Right lobe of liver (tissue), 6 donors: ENCODE data around the gene CHP2. TPM values are rescaled to one million over a fixed set of nuclear protein-coding genes. Genes with fewer than 3 reads are reported as not detected.

ENCODE experiments used
- ATAC-seq, 4 donors: fragments of 200-7000 bp; cut with Tn5 transposase; one replicate each; pipeline ENCODE4 v1.9.1; 2020; ENCODE audit warnings: mild to moderate bottlenecking in 4 of 4, moderate library complexity in 4 of 4
- DNase-seq, 3 donors: peaks; one replicate each; pipeline ENCODE4 v3.0.0-alpha.2; 2020
- H3K27ac ChIP-seq, 3 donors: fragments of 200-600 bp; one replicate each; pipeline ENCODE4 v1.8.0; 2022
- H3K27me3 ChIP-seq, 2 donors: fragments of 200-600 bp; one replicate each; pipeline ENCODE4 v1.8.0; 2022
- H3K36me3 ChIP-seq, 4 donors: fragments of 200-600 bp; sonication (generic) in 1 of 4; one replicate each; pipeline versions ENCODE4 v1.5.1 to v1.8.0; 2017 to 2022; ENCODE audit warnings: control low read depth in 1 of 4
- H3K4me1 ChIP-seq, 4 donors: fragments of 200-600 bp; sonication (generic) in 1 of 4; one replicate each; pipeline versions ENCODE4 v1.5.1 to v1.8.0; 2017 to 2022; ENCODE audit warnings: control low read depth in 1 of 4
- H3K4me3 ChIP-seq, 3 donors: fragments of 200-600 bp; one replicate each; pipeline ENCODE4 v1.8.0; 2022
- H3K9me3 ChIP-seq, 4 donors: fragments of 200-600 bp; sonication (generic) in 1 of 4; one replicate each; pipeline versions ENCODE4 v1.5.1 to v1.8.0; 2017 to 2022; ENCODE audit warnings: control low read depth in 1 of 4
- CTCF ChIP-seq, 4 donors: fragments of 200-600 bp in 3 of 4; fragments of 450-650 bp in 1 of 4; IDR thresholded peaks; one replicate each; pipeline versions ENCODE4 v1.5.1 to v1.8.0; 2016 to 2022; ENCODE audit warnings: antibody characterized with exemption in 4 of 4, mild to moderate bottlenecking in 2 of 4
- POLR2A ChIP-seq: fragments of 450-650 bp; IDR thresholded peaks from one replicate; pipeline ENCODE4 v1.6.1; 2017; ENCODE audit warnings: antibody characterized with exemption, mild to moderate bottlenecking
- WGBS: methylation state at CpG from one replicate; pipeline ENCODE4 v1.1.6; 2018; ENCODE audit warnings: low coverage, low lambda C conversion rate; ENCODE audit not compliant: insufficient coverage; ENCODE audit errors: missing lambda C conversion rate; 5-methylcytosine and 5-hydroxymethylcytosine counted together
- intact Hi-C, 2 donors: fragments of 100-400 bp; cut with DNase I; formaldehyde crosslinking; loops; one replicate each; pipeline versions ENCODE4 v1.11.2 to v1.14.1; 2022
- total RNA-seq, 6 experiments: library from RNA; depleted of rRNA in 2 of 6; stranded (reverse); fragments of >200 nt in 2 of 6; fragmentation: NEBNext Ultra II Directional in 3 of 6; extraction: Animal tissue kit (Norgen Biotek cat#: 25700) in 3 of 6; gene quantifications; one replicate each; pipeline versions ENCODE4 v1.1.0 to v1.2.4, GENCODE V29; 2016 to 2023
- donor health status: DM: no; HTN: yes; CAD: no.
- donor health status: DM: no; HTN: no; CAD: no.
- donor health status: DM: no; HTN: no; CAD: no.
- donor health status: DM: no; HTN: yes; CAD: no.
- donor health status: DM: no; HTN: yes; CAD: no.

Gene CHP2
- total RNA-seq, 6 experiments from 2014 or later = not detected

- Histone ChIP-seq H3K27me3 (no peaks in the 10 kb centered on the region), H3K9me3 (no peaks in the 10 kb centered on the region), H3K4me3 (no peak overlapping the region), H3K27ac (no peak overlapping the region), H3K4me1 (no peaks in the 10 kb centered on the region), H3K36me3 (no peaks in the 10 kb centered on the region)
- ATAC-seq (no peak), DNase-seq (no peak)
- no peak for TF ChIP-seq POLR2A
- TF ChIP-seq CTCF (IDR thresholded peaks at IDR 0.05) = no peak
- WGBS = 44% methylated on average over 8 of the region's 8 CpGs
- intact Hi-C loops = no loop called here
Observed at GRCh38 chr16:23724096-23724784, 30.6 kb upstream of the CHP2 start.

GRCh38 chr16:23724785-23725131 lies 30.1 kb upstream of the CHP2 start:
- Histone ChIP-seq H3K9me3 (no peaks in the 10 kb centered on the region), H3K36me3 (no peaks in the 10 kb centered on the region), H3K4me3 (no peak overlapping the region), H3K4me1 (no peaks in the 10 kb centered on the region), H3K27ac (no peak overlapping the region), H3K27me3 (no peaks in the 10 kb centered on the region)
- WGBS = 50% methylated on average over 3 of the region's 3 CpGs
- intact Hi-C loops = no loop called here
- ATAC-seq (no peak), DNase-seq (no peak)
- TF ChIP-seq POLR2A (no peak), CTCF (IDR thresholded peaks at IDR 0.05) (no peak)

GRCh38 chr16:23726710-23727109 lies 28.1 kb upstream of the CHP2 start:
- Histone ChIP-seq H3K27me3 (no peaks in the 10 kb centered on the region), H3K27ac (no peak overlapping the region), H3K4me3 (no peak overlapping the region), H3K36me3 (no peaks in the 10 kb centered on the region), H3K4me1 (no peaks in the 10 kb centered on the region), H3K9me3 (no peaks in the 10 kb centered on the region)
- intact Hi-C loops = no loop called here
- DNase-seq (no peak), ATAC-seq (no peak)
- 83% methylated on average over 3 of the region's 3 CpGs for WGBS
- TF ChIP-seq POLR2A (no peak), CTCF (IDR thresholded peaks at IDR 0.05) (no peak)

- H3K27me3 ChIP-seq = no peaks in the 10 kb centered on the region
- TF ChIP-seq CTCF (IDR thresholded peaks at IDR 0.05) (no peak), POLR2A (no peak)
- H3K4me1 ChIP-seq = no peaks in the 10 kb centered on the region
- no peaks in the 10 kb centered on the region for H3K9me3 ChIP-seq
- no peak overlapping the region for H3K27ac ChIP-seq
- intact Hi-C loops = no loop called here
- DNase-seq (no peak), ATAC-seq (no peak)
- no peak overlapping the region for H3K4me3 ChIP-seq
- H3K36me3 ChIP-seq = no peaks in the 10 kb centered on the region
- 31% methylated on average over 8 of the region's 10 CpGs for WGBS
Observed at GRCh38 chr16:23728112-23728477, 26.7 kb upstream of the CHP2 start.
